ENCODE data around the gene SEMA7A.
A peak's percentile ranks its signal among the peaks of the same experiment; 100 is the strongest.

Gene SEMA7A

DNA sequence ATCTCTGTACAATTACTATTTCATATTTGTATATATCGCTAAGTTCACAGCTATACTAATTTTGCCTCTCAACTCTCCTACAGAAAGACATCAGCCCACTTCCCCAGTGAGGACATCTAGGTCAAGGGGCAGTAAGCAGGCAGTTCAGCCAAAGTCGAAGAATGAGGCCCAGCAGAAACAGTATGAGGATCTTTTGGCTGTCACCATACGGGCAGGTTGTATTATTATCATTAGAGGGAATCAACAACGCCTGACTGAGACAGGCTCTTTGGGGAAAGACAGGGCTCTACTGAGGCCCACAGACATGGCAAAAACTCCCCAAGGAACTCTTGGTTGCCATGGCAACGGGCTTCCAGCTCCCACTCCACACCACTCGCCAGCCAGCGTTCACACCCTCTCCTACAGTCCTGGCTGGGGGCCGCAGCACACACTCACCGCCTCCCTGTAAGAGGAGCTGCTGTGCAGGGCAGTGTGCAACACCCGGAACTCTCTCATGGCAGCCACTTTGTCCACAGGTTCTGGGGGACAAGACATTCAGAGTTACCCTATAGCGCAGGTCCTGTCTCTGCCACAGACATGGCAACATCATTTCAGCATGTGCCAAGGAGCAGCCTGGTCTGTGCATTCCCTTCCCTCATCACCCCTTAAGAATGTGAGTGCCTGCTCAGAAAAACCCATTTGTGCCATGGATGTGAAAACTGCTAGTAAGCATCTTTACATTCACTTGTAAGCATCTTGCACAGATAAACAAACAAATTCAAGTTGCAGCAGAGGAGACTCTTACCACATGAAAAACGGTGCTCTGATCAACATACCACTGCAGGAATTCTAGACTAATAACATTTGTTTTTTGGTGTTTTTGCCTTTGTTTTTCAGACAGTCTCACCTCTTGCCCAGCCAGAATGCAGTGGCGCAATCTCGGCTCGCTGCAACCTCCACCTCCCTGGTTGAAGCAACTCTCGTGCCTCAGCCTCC, 18.4 kb upstream of the SEMA7A start:
- no peak for DNase-seq (ENCODE audit: low spot score)

DNA sequence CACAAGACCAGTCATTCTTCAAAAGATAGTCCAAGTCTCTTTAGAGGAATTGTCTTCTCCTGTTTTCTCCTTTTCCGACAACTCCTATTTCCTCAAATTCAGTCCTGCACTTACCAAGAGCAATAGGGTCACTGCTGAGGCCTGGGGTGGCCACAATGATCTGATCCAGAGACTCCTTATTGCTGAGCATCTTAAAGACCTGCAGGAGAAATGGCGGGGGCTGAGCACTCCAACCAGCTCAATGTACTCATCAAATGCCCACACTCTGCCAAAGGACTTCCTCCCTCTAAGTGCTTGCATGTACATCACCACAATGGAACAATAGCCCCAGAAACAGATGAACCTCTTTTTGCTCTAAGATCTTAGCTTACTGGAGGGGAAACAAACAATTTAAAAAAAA, 17.6 kb upstream of the SEMA7A start:
- DNase-seq (ENCODE audit: low spot score), result no peak

DNA sequence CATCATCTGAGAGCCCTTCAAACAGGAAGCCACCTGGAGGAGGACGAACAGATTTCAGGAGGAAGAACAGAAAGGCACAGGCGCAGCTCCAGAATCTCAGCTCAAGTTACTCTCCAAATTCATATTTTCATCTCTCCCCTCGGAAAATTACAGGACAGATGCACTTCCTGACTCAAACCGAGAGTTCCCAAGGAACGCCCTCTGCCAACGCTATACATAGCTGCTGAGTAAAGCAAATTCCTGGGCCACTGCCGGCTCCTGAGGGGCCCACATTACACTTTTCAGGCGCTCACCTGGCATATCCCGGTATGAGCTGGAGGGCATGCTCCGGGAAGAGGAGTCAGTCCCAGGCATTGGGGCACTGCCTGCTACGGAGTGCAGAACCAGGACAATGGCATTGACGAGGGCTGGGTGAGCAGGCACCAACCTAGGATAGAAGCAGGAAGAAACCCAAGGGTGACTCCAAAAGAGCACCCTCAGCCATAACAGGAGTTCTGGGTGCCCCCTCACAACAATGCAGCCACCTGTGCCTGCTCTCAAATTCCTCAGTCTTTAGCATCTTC, 16.0 kb upstream of the SEMA7A start:
- DNase-seq (ENCODE audit: low spot score), result no peak

DNA sequence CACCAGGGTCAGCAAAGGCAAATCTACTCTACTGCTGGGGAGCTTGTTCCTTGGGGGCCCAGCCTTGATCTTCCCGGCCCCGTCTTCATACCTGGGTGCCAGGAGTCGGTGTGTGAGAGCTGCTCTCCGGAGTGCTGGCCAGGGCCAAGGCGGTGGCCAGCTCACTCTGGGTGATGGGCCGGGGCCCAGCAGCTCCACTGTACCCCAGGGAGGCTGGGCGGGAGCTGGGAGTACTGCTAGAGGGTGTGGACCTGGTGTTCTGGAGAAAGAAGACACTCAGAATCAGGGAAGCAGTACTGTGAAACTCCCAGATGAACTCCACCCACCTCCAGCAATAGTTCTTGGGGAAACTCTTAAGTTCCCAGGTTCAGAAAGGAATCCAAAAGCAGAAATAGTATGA, 15.3 kb upstream of the SEMA7A start:
- DNase-seq (ENCODE audit: low spot score), result no peak

DNA sequence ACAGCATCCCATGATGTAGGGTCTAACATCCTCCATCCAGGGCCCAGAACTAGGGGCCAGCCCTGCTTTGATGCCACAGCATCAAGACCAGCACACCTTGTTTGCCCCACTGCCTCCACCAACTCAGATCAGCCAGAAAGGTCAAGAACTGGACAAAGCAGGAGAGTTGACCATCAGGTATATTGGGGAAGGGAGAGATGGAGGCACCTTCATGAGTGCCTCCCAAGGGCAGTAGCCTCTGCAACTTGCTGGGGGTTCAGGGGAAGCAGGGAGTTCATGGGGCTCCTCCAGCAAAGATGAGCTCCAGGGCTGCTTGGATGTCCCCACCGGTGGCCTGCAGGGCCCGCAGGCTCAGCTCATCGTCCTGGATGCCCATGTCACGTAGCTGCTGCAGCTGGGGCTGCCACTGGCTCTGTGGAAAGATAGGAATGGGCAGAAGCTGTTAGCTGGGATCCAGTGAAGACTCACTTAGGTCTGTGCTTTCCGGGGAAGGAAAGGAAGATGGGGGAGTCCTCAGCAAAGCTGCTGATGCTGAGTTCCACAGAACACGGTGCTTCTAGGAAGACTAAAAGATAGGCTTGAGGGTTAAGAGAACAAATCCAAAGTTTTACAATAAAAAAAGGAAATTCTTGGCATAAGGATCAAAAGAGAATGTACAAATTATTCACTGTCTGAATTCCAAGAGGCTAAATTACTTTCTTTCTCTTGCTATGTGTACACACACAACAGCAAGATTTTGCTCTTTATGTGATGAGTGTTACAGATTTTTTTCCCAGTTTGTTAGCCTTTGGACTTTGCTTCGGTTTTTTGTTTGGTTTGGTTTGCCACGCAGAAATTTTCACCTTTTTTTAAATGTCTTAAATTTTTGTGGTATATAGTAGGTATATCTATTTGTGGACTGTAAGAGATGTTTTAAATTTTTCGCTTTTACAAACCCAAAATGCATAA, 12.3 kb upstream of the SEMA7A start:
- DNase-seq (ENCODE audit: low spot score), result no peak

DNA sequence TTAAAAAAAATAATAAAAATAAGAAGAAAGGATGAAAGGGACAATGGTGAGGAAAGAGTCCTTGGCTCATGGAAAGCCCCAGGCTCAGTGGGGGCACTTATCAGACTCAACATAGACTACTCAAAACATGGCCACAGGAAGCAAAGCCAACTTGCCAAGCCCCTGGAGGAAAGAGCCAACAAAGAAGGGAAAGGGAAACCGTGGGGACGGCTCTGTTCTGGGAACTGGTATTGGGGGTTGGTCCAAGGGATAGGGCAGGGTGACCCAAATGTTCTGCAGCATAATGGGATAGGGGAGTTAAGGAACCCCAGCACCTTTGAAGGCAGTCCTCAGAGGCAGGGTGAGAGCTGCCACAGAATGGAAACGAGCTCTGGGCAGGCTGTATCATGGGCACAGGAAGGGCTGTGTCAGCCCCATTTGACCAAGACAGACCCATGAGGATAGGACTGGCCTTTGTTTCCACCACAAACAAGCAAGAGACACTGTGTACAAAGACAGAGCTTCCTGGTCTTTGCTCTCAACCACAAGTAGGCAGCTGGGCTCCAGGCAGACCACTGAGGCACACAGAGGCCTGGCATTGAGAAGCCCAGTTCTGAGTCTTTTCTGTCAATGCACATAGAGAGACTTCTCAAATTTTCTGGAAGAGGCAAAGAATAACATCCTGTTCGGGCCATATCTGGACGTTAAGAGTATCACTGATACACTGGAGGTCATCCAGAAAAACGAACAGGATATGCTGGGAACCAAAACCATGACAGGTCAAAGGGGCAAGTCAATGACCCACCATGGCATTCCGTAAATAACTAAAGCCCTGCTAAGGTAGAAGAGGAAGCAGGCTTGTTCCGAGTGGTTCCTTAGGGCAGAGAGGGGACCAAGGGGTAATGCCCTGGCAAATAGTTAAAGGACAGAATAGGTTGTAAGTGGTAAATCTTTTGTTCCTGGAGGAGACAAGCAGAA, 10.6 kb upstream of the SEMA7A start:
- no peak for DNase-seq (ENCODE audit: low spot score)

DNA sequence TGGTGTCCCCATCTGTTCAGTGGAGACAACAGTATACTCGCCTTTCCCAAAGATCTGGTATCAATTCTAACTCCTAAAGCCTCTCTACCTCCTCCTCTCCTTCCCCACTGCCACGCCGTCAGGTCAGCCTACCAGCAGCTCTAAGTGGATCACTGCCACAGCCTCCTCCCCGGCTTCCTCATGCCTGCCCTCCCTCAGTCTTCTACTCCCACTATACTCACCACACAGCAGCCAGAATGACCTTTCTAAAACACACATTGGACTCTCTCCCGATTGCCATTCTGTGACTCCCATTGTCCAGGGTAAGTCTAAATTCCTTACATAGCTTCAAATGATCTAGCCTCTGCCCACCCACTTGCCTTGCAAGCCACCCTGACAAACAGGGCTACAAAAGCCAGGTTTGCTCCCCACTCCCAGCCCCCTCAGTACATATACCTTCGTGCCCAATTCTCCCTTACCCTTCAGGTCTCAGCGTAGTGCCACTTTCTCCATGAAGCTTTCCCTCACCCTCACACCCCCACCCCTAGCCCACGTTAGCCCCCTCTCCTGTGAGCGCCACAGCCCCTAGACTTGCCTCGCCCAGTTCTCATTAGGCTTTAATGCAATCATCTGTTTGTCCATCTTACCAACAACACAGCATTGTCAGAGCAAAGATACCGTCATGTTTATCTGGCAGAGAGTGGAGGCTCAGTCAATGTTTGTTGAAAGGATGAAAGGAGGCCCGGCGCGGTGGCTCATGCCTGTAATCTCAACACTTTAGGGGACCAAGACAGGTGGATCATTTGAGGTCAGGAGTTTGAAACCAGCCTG, 9.5 kb upstream of the SEMA7A start:
- DNase-seq (ENCODE audit: low spot score), result no peak

DNA sequence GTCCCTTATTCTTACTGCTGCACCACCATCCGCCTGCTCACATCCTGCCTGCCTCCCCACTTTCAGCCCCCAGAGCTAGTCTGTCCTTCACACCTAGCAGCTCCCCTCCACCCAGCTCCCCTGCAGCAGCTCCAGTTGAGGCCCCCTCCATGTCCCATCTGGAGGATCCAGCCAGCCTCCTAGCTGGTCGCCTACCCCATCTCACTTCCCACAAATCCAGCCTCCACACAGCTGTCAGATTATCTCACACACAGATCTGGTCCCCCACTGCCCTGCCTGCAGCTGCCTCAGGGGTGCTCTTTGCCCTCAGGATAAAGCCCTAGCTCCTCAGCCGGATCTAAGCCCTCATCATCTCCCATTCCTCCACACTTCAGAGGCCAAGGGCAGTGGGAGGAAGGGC, 8.8 kb upstream of the SEMA7A start:
- no peak for DNase-seq (ENCODE audit: low spot score)

DNA sequence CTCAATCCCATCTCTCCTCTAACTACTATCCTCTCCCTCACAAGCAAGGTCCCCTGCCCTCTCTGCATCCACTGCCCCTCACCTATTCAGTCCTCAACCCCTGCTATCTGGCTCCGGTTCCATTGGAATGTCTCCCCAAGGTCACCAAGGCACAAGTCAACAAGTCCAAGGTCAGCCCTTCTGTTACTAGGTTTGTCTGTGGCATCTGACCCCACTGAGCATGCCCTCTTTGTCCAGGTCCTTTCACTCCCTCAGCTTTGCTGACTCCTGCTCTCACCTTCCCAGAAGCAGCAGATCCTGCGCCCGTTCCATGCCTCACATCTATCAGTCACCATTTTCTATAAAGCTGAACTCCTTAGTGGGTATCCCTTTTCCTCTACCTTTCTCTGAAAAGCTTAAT, 8.3 kb upstream of the SEMA7A start:
- DNase-seq (ENCODE audit: low spot score), result no peak

DNA sequence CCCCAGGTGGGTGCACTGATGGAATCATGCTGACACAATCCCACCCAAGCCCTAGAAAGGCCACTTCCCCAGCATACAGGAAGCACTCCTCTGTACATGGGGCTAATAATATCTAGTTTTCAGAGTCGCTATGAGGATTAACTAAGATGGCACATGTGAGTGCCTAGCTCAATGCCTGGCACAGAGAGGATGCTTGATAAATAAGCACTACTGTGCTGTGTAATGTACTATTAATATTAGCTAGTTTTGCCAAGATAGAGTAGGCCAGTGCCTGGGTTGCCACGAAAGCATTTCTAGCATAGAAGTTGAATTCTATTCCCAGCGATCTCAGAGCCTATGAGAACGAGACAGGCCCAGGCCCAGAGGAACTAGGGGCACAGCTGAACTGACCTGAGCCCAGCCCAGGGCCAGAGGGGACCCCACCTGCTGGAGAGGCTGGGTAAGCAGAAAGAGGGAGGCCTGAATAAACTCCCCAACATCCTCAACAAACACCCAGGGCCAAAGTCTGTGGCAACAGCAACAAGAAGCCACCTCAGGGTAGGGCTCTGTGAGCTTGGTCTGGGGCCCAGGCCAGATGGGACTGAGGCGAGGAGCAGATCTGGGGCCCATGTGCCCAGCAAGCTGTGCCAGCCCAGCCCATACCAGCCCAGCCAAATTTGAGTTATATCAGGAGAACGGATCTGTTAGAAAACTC, 7.6 kb upstream of the SEMA7A start:
- no peak for DNase-seq (ENCODE audit: low spot score)

DNA sequence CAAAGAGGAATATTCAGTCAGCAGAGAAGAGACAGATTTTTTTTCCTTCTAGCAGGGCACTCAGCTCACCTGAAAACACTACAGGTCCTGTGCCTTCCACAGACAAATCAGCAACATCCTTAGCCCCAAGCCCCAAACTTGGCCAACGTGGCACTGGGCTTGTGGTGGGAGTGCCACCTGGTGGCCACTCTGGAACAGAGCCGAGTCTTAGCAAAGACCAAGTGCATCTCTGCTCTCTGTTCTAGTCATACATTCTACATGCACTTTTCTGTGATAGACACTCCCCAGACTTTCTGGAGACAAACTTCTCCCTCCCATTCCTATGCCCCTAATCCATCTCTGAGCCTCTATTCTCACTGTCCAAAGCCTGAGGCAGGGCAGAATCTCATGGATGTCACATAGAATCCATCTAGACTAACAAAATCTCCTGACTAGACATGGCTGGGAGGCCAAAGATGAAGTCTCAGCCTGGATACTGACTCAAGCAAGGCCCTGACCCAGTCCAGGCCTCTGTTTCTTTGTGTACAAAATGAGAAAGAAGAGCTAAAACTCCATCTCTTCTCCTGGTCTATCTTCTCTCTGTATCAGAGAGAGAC, 5.1 kb upstream of the SEMA7A start:
- DNase-seq (ENCODE audit: low spot score), result peak; percentile 72

DNA sequence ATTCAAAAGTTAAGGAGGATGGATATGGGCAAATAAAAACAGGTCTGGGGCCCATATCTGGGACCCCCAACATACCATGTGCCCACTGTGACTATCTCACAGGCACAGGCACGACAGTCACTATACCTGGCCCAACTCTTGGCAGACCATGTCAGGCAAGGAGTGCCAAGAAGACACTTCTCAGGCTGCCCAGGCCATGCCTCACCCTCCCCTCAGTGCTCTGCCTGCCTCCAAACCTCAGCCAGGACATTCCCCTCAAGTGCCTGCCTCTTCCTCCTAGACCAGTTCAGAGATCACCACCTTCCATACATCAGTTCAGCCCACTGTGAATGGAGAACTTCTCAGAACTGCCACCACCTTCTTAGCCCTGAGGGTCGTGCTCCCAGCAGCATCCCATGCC, 4.4 kb upstream of the SEMA7A start:
- DNase-seq (ENCODE audit: low spot score), result no peak

DNA sequence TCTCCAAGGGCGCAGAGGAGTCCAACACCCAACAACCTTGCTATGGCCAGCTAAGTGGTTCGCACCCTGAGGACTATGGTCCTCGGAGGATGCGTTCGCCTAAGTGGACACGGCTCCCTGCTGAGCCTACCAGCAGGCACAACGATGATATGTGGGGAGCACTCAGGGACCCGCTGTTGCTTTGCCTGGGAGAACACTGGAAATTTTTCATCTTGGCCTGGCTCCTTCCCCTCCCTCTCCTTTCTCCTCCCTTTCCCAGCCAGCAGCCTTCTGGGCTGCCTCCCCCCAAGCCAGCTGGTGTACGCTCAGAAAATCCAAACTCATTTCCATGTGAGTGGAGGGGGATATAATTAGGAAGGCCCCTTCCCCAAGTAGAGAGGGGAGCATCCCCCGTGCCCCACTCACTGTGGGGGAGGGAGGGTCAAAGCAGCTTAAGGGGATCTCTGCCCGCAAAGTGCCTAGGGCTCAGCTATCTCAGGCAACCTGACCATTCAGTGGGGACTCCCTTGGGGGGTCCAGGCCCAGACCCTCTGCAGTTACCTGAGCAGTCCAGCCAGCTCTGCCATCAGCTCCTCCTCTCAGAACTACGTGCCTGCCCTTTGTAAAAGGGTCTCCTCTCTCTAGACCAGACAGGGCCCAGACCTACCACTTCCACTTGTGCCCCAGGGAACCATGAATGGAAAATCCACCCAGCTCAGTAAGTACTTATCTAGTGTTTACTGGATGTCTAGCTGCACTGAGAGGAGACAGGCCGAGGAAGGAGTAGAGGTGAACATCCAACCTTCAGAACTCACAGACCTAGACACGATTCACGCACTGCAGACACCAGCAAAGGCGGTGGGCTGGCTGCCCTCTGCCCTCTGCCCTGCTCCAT, 742 bp upstream of the SEMA7A start:
- DNase-seq (ENCODE audit: low spot score), result no peak

DNA sequence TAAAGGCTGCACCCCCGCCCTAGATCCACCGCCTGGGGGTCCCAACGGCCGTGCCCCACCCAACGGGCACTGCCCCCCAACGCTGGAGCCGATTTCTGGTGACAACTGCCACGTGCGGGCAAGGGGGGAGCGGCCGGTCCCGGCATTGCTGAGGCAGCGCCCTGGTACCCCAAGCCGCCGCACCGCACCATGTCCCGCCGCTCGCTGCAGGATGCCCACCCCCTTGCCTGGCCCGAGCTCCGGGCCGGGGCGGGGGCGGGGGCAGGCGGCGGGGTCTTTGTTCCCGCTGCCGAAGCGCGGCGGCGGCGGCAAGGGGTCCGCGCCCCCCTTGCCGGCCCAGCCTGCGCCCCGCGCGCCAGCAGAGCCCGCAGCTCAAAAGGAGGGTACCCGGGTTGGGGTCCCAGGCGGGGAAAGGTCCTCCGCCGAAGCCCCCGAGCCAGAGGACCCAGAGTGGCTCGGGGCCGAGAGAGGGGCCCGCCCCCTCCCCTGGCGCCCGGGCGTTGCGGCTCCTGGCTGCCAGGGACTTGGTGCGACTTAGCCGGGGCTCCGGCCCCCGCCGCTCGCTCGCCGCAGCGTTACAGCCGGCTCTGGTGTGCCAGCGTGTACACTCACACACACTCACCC, 678 bp downstream of the SEMA7A start:
- no peak for DNase-seq (ENCODE audit: low spot score)

DNA sequence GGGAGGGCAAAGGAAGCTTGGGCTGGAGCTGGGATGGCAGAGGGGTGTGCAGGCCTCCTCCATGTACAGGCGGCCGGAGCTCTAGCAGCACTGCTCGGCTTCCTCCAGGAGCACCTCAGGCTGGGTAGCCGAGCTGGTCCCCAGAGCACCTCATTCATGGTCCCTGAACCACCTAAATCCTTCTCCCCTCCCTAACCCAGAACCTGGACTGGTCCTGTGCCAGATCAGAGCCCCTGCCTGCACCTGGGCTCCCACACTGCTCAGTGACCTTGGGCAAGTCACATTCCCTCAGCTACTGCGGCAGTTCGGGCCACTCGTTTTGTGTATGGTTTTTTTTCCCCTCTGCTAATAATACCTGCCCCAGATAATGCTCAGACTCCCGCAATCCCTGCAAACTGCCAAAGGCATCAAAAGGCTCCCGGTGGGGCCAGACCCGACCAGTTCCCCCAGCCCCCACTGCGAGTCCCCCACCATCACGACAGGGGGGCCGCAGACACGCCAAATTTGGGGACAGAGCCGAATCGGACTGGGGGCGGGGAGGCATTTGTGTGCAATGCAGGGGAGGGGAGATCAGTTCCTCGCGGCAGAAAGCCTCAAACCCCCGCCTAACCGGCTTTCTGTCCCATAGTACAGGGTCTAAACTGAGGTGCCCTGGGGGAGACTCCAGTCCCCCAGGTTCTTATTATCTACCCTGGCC, 1.3 kb downstream of the SEMA7A start:
- no peak for DNase-seq (ENCODE audit: low spot score)

DNA sequence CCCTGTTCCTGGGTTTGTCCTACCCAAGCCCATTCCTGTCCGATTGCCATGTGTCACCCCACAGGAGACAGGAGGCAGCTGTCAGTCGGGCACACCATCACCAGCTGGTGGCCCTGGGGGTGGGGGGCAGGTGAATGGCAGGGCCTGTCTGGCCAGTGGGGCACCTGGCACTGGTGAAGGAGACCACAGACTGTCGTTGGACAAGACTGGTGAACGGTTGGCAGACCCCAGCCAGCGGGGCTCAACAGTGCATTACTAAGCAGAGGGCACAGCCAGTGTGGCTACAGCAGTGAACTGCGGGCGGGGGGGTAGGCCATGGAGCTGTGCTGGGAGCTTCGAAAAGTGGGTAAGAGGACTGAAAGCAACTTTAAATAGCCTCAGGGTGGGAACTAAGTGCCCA, 2.1 kb downstream of the SEMA7A start:
- DNase-seq (ENCODE audit: low spot score), result no peak

DNA sequence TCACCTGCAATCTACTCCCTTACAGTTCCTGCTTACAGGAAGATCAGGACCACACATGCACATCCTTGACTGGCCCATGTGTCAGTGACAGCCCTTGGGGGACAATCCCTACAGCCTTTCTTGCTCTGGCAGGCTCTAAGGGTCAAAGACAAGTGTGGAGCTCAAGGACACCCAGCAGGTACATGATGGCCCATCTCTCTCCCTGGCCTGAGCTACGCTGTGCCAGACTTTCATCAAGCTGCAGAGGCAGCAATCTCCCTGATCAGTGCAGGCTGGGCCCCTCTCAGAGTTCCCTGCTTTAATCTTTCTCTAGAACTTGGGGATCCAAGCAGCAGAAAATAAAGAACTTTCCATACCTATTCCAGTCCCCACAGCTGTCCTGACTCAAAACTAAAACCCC, 2.6 kb downstream of the SEMA7A start:
- DNase-seq (ENCODE audit: low spot score), result no peak
